Measurements from ENCODE around the gene SCFD2. TPM values are rescaled to one million over a fixed set of nuclear protein-coding genes. Genes with fewer than 3 reads are reported as not detected.
"Not testable (repeated sequence)": the region's sequence is repeated elsewhere in the genome, so short reads cannot be mapped to it uniquely, and the experiment has no call there.

SCFD2 gene
- total RNA-seq = 16.5 TPM

- peak; percentile 100 for ATAC-seq
Observed at GRCh38 chr4:53365486-53366300, at the start of gene SCFD2. TSS of gene SCFD2 (minus strand) at chr4:53366061.

- not testable (repeated sequence) for ATAC-seq
Observed at GRCh38 chr4:53409479-53409878, 43.6 kb upstream of the SCFD2 start.

- ATAC-seq = no peak
Observed at GRCh38 chr4:53380221-53380620, 14.4 kb upstream of the SCFD2 start.

GRCh38 chr4:53378171-53378482 lies 12.3 kb upstream of the SCFD2 start:
- ATAC-seq = no peak

GRCh38 chr4:53377319-53378170 lies 11.7 kb upstream of the SCFD2 start, which contains the start of gene FIP1L1:
TSS of gene FIP1L1 (plus strand) at chr4:53377641. CDS start at chr4:53377839, 198 bp downstream.
- peak; percentile 99 for ATAC-seq

- no peak for ATAC-seq
Observed at GRCh38 chr4:53376900-53377299, 11.0 kb upstream of the SCFD2 start.

GRCh38 chr4:53374777-53375258 lies 9.0 kb upstream of the SCFD2 start:
- ATAC-seq = no peak

GRCh38 chr4:53371843-53372521 lies 6.1 kb upstream of the SCFD2 start:
- no peak for ATAC-seq

GRCh38 chr4:53371049-53371448 lies 5.2 kb upstream of the SCFD2 start:
- no peak for ATAC-seq

- no peak for ATAC-seq
Observed at GRCh38 chr4:53367721-53368120, 1.9 kb upstream of the SCFD2 start.

GRCh38 chr4:53366301-53366716 lies 448 bp upstream of the SCFD2 start:
- ATAC-seq = no peak

- peak; percentile 24 for ATAC-seq
Observed at GRCh38 chr4:53365121-53365485, 758 bp downstream of the SCFD2 start.

- no peak for ATAC-seq
Observed at GRCh38 chr4:53364624-53365023, 1.2 kb downstream of the SCFD2 start.

- ATAC-seq = no peak
Observed at GRCh38 chr4:53362093-53362492, 3.8 kb downstream of the SCFD2 start.

- ATAC-seq = no peak
Observed at GRCh38 chr4:53361451-53361850, 4.4 kb downstream of the SCFD2 start.

GRCh38 chr4:53355930-53356521 lies 9.8 kb downstream of the SCFD2 start:
- ATAC-seq = no peak

GRCh38 chr4:53354012-53354722 lies 11.7 kb downstream of the SCFD2 start:
- peak; percentile 28 for ATAC-seq

- no peak for ATAC-seq
Observed at GRCh38 chr4:53349091-53349491, 16.8 kb downstream of the SCFD2 start.

- ATAC-seq = no peak
Observed at GRCh38 chr4:53348046-53348445, 17.8 kb downstream of the SCFD2 start.

GRCh38 chr4:53346920-53347852 lies 18.7 kb downstream of the SCFD2 start:
- ATAC-seq = peak; percentile 39

- ATAC-seq = not testable (repeated sequence)
Observed at GRCh38 chr4:53346392-53346791, 19.5 kb downstream of the SCFD2 start.
